Measurements from ENCODE around the gene PLPP4. TPM values are rescaled to one million over a fixed set of nuclear protein-coding genes. Genes with fewer than 3 reads are reported as not detected.

Gene PLPP4
- total and polyA plus RNA-seq, 5 donors from 2014 or later: not detected

- ATAC-seq (ENCODE audit: low read depth in 2 of 2) (no peak), DNase-seq (peak in 1 of 3 donors; percentile 30)
- Mint-ChIP-seq H3K27me3 (peaks cover 7% of the 10 kb centered on the region), H3K4me3 (no peak overlapping the region), H3K4me1 (no peaks in the 10 kb centered on the region), H3K27ac (no peak overlapping the region), H3K9me3 (peaks cover 0 to 2% (median 0%) of the 10 kb centered on the region in 7 donors), H3K36me3 (no peaks in the 10 kb centered on the region)
- Histone ChIP-seq H3K4me1 (ENCODE audit: control insufficient read depth, insufficient read depth, low read length, poor library complexity, severe bottlenecking) (no peaks in the 10 kb centered on the region), H3K36me3 (ENCODE audit: control insufficient read depth, insufficient read depth, low read length) (no peaks in the 10 kb centered on the region), H3K4me3 (ENCODE audit: low read depth, low read length) (no peak overlapping the region), H3K27ac (ENCODE audit: insufficient read depth, low read length, poor library complexity, severe bottlenecking) (no peak overlapping the region), H3K27me3 (ENCODE audit: control insufficient read depth, insufficient read depth, low read length) (no peaks in the 10 kb centered on the region), H3K9me3 (ENCODE audit: control insufficient read depth in 2 of 2, low read length in 2 of 2) (no peaks in the 10 kb centered on the region)
These were observed 33.4 kb upstream of the PLPP4 start for GRCh38 chr10:120423431-120424197.

DNA sequence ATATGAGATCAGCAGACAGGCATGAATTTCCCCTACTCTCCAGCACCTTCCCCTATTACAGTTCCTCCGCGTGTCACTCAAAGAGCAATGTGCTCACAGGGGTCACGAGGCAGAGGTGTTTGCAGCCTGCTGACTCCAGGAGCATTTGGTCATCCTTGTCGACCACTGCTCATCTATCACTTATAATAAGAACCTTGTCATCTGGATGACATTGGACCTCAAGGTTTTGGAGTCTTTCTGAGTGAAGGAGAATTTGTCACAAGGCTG lies 32.9 kb upstream of the PLPP4 start:
- Histone ChIP-seq H3K27me3 (ENCODE audit: control insufficient read depth, insufficient read depth, low read length) (no peaks in the 10 kb centered on the region), H3K4me1 (ENCODE audit: control insufficient read depth, insufficient read depth, low read length, poor library complexity, severe bottlenecking) (no peaks in the 10 kb centered on the region), H3K9me3 (ENCODE audit: control insufficient read depth in 2 of 2, low read length in 2 of 2) (no peaks in the 10 kb centered on the region), H3K4me3 (ENCODE audit: low read depth, low read length) (no peak overlapping the region), H3K36me3 (ENCODE audit: control insufficient read depth, insufficient read depth, low read length) (no peaks in the 10 kb centered on the region), H3K27ac (ENCODE audit: insufficient read depth, low read length, poor library complexity, severe bottlenecking) (no peak overlapping the region)
- H3K4me3 Mint-ChIP-seq: no peak overlapping the region
- no peaks in the 10 kb centered on the region for H3K4me1 Mint-ChIP-seq
- ATAC-seq (ENCODE audit: low read depth in 2 of 2): no peak
- H3K27ac Mint-ChIP-seq: no peak overlapping the region
- peaks cover 0 to 2% (median 0%) of the 10 kb centered on the region in 7 donors for H3K9me3 Mint-ChIP-seq
- H3K27me3 Mint-ChIP-seq: peaks cover 5% of the 10 kb centered on the region
- no peak for DNase-seq
- H3K36me3 Mint-ChIP-seq: no peaks in the 10 kb centered on the region

DNA sequence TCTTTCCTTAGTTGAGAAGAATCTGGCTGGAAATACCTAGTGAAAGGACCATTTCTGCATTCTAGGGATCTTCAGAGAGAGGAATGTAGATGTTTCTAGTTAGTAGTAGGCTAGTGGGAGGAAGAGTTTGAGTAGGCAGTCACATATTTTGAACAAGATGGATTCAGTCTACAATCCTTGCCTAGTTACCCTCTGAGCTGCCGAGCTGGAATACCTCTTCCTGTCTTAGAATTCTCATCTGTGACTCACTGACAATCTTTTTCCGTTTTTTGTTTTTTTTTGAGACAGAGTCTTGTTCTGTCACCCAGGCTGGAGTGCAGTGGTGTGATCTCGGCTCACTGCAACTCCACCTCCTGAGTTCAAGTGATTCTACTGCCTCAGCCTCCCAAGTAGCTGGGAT lies 30.7 kb upstream of the PLPP4 start:
- no peaks in the 10 kb centered on the region for H3K4me1 ChIP-seq (ENCODE audit: control insufficient read depth, insufficient read depth, low read length, poor library complexity, severe bottlenecking)
- H3K27me3 Mint-ChIP-seq: peaks cover 5% of the 10 kb centered on the region
- no peak overlapping the region for H3K4me3 Mint-ChIP-seq
- DNase-seq: no peak
- H3K9me3 ChIP-seq (ENCODE audit: control insufficient read depth in 2 of 2, low read length in 2 of 2): no peaks in the 10 kb centered on the region
- H3K9me3 Mint-ChIP-seq: peaks cover 0 to 2% (median 0%) of the 10 kb centered on the region in 7 donors
- H3K4me3 ChIP-seq (ENCODE audit: low read depth, low read length): no peak overlapping the region
- no peaks in the 10 kb centered on the region for H3K36me3 ChIP-seq (ENCODE audit: control insufficient read depth, insufficient read depth, low read length)
- peaks cover 2% of the 10 kb centered on the region for H3K27me3 ChIP-seq (ENCODE audit: control insufficient read depth, insufficient read depth, low read length)
- H3K36me3 Mint-ChIP-seq: no peaks in the 10 kb centered on the region
- H3K27ac ChIP-seq (ENCODE audit: insufficient read depth, low read length, poor library complexity, severe bottlenecking): no peak overlapping the region
- no peak overlapping the region for H3K27ac Mint-ChIP-seq
- ATAC-seq (ENCODE audit: low read depth in 2 of 2): no peak
- H3K4me1 Mint-ChIP-seq: no peaks in the 10 kb centered on the region

DNA sequence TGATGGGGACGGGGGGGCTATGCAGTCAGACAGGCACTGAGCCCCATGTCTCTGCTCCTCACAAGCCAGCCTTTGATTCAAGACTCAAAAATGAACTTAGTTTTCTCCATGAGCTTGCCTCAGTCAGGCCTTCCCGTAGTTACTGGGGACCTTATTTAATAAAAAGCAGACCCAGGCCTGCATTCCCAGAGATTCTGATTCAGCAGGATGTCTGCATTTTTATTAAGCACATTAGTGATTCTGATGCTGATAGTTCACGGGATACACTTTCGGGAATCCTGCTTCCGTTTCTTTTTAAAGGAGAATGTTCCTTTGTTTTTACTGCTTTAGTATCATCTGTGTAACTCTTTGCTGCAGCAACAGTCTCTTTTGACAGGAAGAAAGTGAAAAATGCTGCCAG lies 28.3 kb upstream of the PLPP4 start:
- H3K9me3 ChIP-seq (ENCODE audit: control insufficient read depth in 2 of 2, low read length in 2 of 2): no peaks in the 10 kb centered on the region
- H3K27ac Mint-ChIP-seq: no peak overlapping the region
- ATAC-seq (ENCODE audit: low read depth in 2 of 2): no peak

GRCh38 chr10:120429395-120429794 lies 27.6 kb upstream of the PLPP4 start:
- H3K9me3 ChIP-seq (ENCODE audit: control insufficient read depth in 2 of 2, low read length in 2 of 2): no peaks in the 10 kb centered on the region
- H3K4me3 ChIP-seq (ENCODE audit: low read depth, low read length): no peak overlapping the region
- Mint-ChIP-seq H3K27ac (no peak overlapping the region), H3K36me3 (peaks cover 3% of the 10 kb centered on the region), H3K27me3 (no peaks in the 10 kb centered on the region), H3K4me1 (no peaks in the 10 kb centered on the region), H3K9me3 (peaks cover 0 to 2% (median 0%) of the 10 kb centered on the region in 7 donors), H3K4me3 (no peak overlapping the region)
- H3K36me3 ChIP-seq (ENCODE audit: control insufficient read depth, insufficient read depth, low read length): no peaks in the 10 kb centered on the region
- H3K4me1 ChIP-seq (ENCODE audit: control insufficient read depth, insufficient read depth, low read length, poor library complexity, severe bottlenecking): no peaks in the 10 kb centered on the region
- H3K27me3 ChIP-seq (ENCODE audit: control insufficient read depth, insufficient read depth, low read length): peaks cover 2% of the 10 kb centered on the region
- H3K27ac ChIP-seq (ENCODE audit: insufficient read depth, low read length, poor library complexity, severe bottlenecking): no peak overlapping the region
- ATAC-seq (ENCODE audit: low read depth in 2 of 2): no peak
- no peak for DNase-seq

More for the DNA sequence above, 28.3 kb upstream of the PLPP4 start:
- Histone ChIP-seq H3K36me3 (ENCODE audit: control insufficient read depth, insufficient read depth, low read length) (no peaks in the 10 kb centered on the region), H3K4me3 (ENCODE audit: low read depth, low read length) (no peak overlapping the region), H3K27me3 (ENCODE audit: control insufficient read depth, insufficient read depth, low read length) (peaks cover 2% of the 10 kb centered on the region), H3K4me1 (ENCODE audit: control insufficient read depth, insufficient read depth, low read length, poor library complexity, severe bottlenecking) (no peaks in the 10 kb centered on the region), H3K27ac (ENCODE audit: insufficient read depth, low read length, poor library complexity, severe bottlenecking) (no peak overlapping the region)
- Mint-ChIP-seq H3K9me3 (peaks cover 0 to 2% (median 0%) of the 10 kb centered on the region in 7 donors), H3K4me3 (no peak overlapping the region), H3K4me1 (no peaks in the 10 kb centered on the region), H3K27me3 (no peaks in the 10 kb centered on the region), H3K36me3 (peaks cover 3% of the 10 kb centered on the region)
- no peak for DNase-seq

DNA sequence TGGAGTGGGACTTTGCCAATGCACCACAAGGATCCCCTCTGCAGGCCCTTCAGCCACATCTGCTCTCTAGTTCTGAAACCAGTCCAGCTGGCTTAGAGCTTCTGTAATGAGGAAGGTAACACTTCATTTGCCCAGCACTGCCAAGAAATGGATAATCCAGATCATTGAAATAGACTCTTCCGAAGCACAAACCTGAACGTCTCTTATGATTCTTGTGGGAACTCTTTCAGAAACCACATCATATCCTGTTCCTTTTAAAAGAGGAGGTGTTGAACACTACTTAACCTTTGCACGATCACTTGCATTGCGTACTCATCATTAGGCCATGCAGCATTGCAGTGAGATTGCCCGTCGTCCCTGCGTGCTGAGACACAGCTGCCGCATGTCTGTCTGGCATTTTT lies 25.8 kb upstream of the PLPP4 start:
- no peak for ATAC-seq (ENCODE audit: low read depth in 2 of 2)
- Mint-ChIP-seq H3K4me3 (no peak overlapping the region), H3K36me3 (peaks cover 3% of the 10 kb centered on the region), H3K27ac (no peak overlapping the region), H3K27me3 (no peaks in the 10 kb centered on the region), H3K9me3 (peaks cover 0 to 1% (median 0%) of the 10 kb centered on the region in 7 donors), H3K4me1 (no peaks in the 10 kb centered on the region)
- H3K27ac ChIP-seq (ENCODE audit: insufficient read depth, low read length, poor library complexity, severe bottlenecking): no peak overlapping the region
- H3K4me1 ChIP-seq (ENCODE audit: control insufficient read depth, insufficient read depth, low read length, poor library complexity, severe bottlenecking): no peaks in the 10 kb centered on the region
- H3K9me3 ChIP-seq (ENCODE audit: control insufficient read depth in 2 of 2, low read length in 2 of 2): no peaks in the 10 kb centered on the region
- no peak for DNase-seq
- no peak overlapping the region for H3K4me3 ChIP-seq (ENCODE audit: low read depth, low read length)
- no peaks in the 10 kb centered on the region for H3K36me3 ChIP-seq (ENCODE audit: control insufficient read depth, insufficient read depth, low read length)
- H3K27me3 ChIP-seq (ENCODE audit: control insufficient read depth, insufficient read depth, low read length): peaks cover 2% of the 10 kb centered on the region

DNA sequence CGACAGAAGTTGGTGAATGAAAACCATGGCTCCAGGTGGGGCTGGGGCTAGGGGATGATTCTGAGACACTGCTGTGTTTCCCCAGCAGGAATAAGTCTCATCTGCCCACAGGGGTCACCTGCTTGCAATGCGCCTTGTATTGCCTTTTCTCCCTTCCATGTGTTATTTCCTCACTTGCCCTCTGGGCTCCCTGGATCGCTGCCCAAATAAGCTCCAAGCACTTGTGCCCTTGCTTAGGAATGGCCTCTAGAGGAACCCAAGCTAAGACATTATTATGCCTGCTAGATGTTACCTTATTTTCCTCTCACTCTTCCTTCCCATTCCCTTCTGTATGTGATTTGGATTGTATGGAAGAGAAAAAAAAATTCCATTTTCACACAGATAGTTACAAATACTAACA lies 24.8 kb upstream of the PLPP4 start:
- peaks cover 3% of the 10 kb centered on the region for H3K36me3 Mint-ChIP-seq
- H3K36me3 ChIP-seq (ENCODE audit: control insufficient read depth, insufficient read depth, low read length): no peaks in the 10 kb centered on the region
- H3K4me3 ChIP-seq (ENCODE audit: low read depth, low read length): no peak overlapping the region
- no peaks in the 10 kb centered on the region for H3K4me1 Mint-ChIP-seq
- no peaks in the 10 kb centered on the region for H3K9me3 ChIP-seq (ENCODE audit: control insufficient read depth in 2 of 2, low read length in 2 of 2)
- no peak overlapping the region for H3K27ac ChIP-seq (ENCODE audit: insufficient read depth, low read length, poor library complexity, severe bottlenecking)
- no peak overlapping the region for H3K27ac Mint-ChIP-seq
- no peak overlapping the region for H3K4me3 Mint-ChIP-seq
- H3K4me1 ChIP-seq (ENCODE audit: control insufficient read depth, insufficient read depth, low read length, poor library complexity, severe bottlenecking): no peaks in the 10 kb centered on the region
- ATAC-seq (ENCODE audit: low read depth in 2 of 2) (no peak), DNase-seq (no peak)
- H3K9me3 Mint-ChIP-seq: peaks cover 0 to 2% (median 0%) of the 10 kb centered on the region in 7 donors
- H3K27me3 Mint-ChIP-seq: no peaks in the 10 kb centered on the region
- H3K27me3 ChIP-seq (ENCODE audit: control insufficient read depth, insufficient read depth, low read length): peaks cover 2% of the 10 kb centered on the region

- DNase-seq (no peak), ATAC-seq (ENCODE audit: low read depth in 2 of 2) (no peak)
- H3K9me3 ChIP-seq (ENCODE audit: control insufficient read depth in 2 of 2, low read length in 2 of 2): no peaks in the 10 kb centered on the region
- no peak overlapping the region for H3K4me3 Mint-ChIP-seq
- H3K27me3 Mint-ChIP-seq: no peaks in the 10 kb centered on the region
- H3K36me3 ChIP-seq (ENCODE audit: control insufficient read depth, insufficient read depth, low read length): no peaks in the 10 kb centered on the region
- H3K27me3 ChIP-seq (ENCODE audit: control insufficient read depth, insufficient read depth, low read length): peaks cover 2% of the 10 kb centered on the region
- H3K4me3 ChIP-seq (ENCODE audit: low read depth, low read length): no peak overlapping the region
- peaks cover 3% of the 10 kb centered on the region for H3K36me3 Mint-ChIP-seq
- H3K27ac Mint-ChIP-seq: no peak overlapping the region
- peaks cover 0 to 2% (median 0%) of the 10 kb centered on the region in 7 donors for H3K9me3 Mint-ChIP-seq
- no peaks in the 10 kb centered on the region for H3K4me1 Mint-ChIP-seq
- no peaks in the 10 kb centered on the region for H3K4me1 ChIP-seq (ENCODE audit: control insufficient read depth, insufficient read depth, low read length, poor library complexity, severe bottlenecking)
- no peak overlapping the region for H3K27ac ChIP-seq (ENCODE audit: insufficient read depth, low read length, poor library complexity, severe bottlenecking)
These were observed 23.9 kb upstream of the PLPP4 start for GRCh38 chr10:120433141-120433540.

Measured in CD4-positive, CD25-positive, alpha-beta regulatory T cell (primary cell).